Peyer's patch (tissue), 4 donors: ENCODE data around the gene CPED1. TPM values are rescaled to one million over a fixed set of nuclear protein-coding genes. Genes with fewer than 3 reads are reported as not detected.

Source experiments
- DNase-seq, 3 donors: peaks; one replicate each; pipeline ENCODE4 v3.0.0-alpha.2; 2017 to 2019
- H3K27ac ChIP-seq, 4 donors: fragments of 200-600 bp; sonication (generic); one replicate each; pipeline ENCODE4 v1.5.1; 2016 to 2019
- H3K27me3 ChIP-seq, 2 donors: fragments of 200-600 bp; sonication (generic); one replicate each; pipeline ENCODE4 v1.5.1; 2019
- H3K36me3 ChIP-seq, 3 donors: fragments of 200-600 bp; sonication (generic); one replicate each; pipeline ENCODE4 v1.5.1; 2016 to 2019
- H3K4me1 ChIP-seq, 4 donors: fragments of 200-600 bp; sonication (generic); one replicate each; pipeline ENCODE4 v1.5.1; 2016 to 2019
- H3K4me3 ChIP-seq, 4 donors: fragments of 200-600 bp; sonication (generic); 1 replicate in 3 of 4; 2 replicates in 1 of 4; pipeline ENCODE4 v1.5.1; 2016 to 2019; ENCODE audit warnings: mild to moderate bottlenecking in 1 of 4
- H3K9me3 ChIP-seq, 4 donors: fragments of 200-600 bp; sonication (generic); one replicate each; pipeline ENCODE4 v1.5.1; 2016 to 2019; ENCODE audit warnings: mild to moderate bottlenecking in 1 of 4
- POLR2A ChIP-seq, 2 donors: fragments of 450-650 bp; IDR thresholded peaks; one replicate each; pipeline ENCODE4 v1.5.1; 2017; ENCODE audit warnings: antibody characterized with exemption in 2 of 2, mild to moderate bottlenecking in 2 of 2, moderate library complexity in 2 of 2
- total RNA-seq, 4 donors: library from RNA; depleted of rRNA; stranded (reverse); fragments of >200 nt; gene quantifications; one replicate each; pipeline ENCODE4 v1.1.0, GENCODE V29; 2016
- TF ChIP-seq, protein P1 (sequence below), 6 experiments: fragments of 450-650 bp in 4 of 6; fragments of 200-600 bp in 2 of 6; sonication (generic) in 1 of 6; IDR thresholded peaks; one replicate each; pipeline ENCODE4 v1.5.1; 2017 to 2019; ENCODE audit warnings: antibody characterized with exemption in 6 of 6, mild to moderate bottlenecking in 3 of 6, moderate library complexity in 1 of 6

Gene CPED1
- total RNA-seq, 4 donors from 2014 or later, result 4.4 to 50.3 (median 8.5) TPM

DNA sequence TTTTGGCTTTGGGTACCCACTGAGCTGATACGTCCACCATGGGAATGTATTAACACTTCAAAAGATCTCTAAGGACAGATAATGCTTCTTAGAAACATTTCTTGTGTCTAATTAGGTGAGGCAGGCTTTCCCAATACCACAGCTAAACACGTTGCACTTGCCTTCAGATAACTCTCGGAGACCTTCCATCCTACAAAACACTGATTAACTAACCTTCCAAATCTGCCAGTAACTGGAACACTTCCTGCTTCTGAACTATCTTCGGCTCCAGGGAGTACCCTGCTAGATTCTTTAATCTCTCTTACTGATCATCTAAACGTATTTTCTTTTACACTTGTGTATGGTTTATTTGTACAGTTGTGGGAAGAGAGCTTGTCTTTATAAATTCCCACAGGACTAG lies 339.2 kb downstream of the CPED1 start:
- no peak for DNase-seq
- Histone ChIP-seq H3K27ac (no peak overlapping the region), H3K27me3 (peaks cover 0 to 21% of the 10 kb centered on the region in 2 donors), H3K4me3 (no peak overlapping the region), H3K9me3 (no peaks in the 10 kb centered on the region), H3K4me1 (peaks cover 0 to 21% (median 3%) of the 10 kb centered on the region in 4 donors), H3K36me3 (no peaks in the 10 kb centered on the region)
- TF ChIP-seq, protein P1, sequence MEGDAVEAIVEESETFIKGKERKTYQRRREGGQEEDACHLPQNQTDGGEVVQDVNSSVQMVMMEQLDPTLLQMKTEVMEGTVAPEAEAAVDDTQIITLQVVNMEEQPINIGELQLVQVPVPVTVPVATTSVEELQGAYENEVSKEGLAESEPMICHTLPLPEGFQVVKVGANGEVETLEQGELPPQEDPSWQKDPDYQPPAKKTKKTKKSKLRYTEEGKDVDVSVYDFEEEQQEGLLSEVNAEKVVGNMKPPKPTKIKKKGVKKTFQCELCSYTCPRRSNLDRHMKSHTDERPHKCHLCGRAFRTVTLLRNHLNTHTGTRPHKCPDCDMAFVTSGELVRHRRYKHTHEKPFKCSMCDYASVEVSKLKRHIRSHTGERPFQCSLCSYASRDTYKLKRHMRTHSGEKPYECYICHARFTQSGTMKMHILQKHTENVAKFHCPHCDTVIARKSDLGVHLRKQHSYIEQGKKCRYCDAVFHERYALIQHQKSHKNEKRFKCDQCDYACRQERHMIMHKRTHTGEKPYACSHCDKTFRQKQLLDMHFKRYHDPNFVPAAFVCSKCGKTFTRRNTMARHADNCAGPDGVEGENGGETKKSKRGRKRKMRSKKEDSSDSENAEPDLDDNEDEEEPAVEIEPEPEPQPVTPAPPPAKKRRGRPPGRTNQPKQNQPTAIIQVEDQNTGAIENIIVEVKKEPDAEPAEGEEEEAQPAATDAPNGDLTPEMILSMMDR (IDR thresholded peaks at IDR 0.05), result no peak
- no peak for TF ChIP-seq POLR2A (IDR thresholded peaks at IDR 0.05)

DNA sequence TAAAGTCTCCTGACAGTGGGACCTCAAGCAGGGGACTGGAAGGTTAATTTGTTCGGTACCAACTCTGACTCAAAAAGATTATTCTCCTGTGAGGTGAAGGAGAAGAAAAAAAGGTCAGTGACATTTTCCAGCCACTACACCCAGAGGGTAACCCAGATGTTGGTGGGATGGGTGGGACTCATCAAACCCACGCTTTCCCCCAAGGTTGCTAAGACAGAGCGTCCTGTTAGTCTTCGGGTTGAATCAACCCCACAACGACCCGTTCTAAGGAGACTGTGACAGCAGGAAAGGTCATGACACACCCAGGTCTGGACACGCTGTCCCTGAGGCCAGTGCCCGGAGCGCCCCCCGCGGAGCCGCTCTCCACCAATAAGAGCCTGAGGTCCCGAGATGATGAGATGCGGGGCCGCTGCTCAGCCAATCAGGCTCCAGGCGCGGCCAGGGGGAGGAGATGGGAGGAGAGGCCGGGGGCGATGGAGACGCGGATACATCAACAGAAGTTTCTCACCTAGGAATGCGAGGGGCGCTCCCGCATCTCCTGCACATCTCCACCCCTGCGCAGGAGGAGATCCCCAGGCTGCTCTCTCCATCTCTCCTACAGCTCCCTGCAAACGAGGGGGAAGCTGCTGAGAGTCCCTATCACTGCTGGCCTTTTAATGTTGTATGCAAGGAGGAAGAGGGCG lies 340.1 kb downstream of the CPED1 start, which contains the start of gene WNT16:
TSS of gene WNT16 (plus strand) at position 493 of the 683 bp plus-strand sequence. CDS start 293 bp downstream, outside the sequence.
- H3K27ac ChIP-seq, result peak within 1 kb of the TSS in 1 of 4 donors; percentile 52

DNA sequence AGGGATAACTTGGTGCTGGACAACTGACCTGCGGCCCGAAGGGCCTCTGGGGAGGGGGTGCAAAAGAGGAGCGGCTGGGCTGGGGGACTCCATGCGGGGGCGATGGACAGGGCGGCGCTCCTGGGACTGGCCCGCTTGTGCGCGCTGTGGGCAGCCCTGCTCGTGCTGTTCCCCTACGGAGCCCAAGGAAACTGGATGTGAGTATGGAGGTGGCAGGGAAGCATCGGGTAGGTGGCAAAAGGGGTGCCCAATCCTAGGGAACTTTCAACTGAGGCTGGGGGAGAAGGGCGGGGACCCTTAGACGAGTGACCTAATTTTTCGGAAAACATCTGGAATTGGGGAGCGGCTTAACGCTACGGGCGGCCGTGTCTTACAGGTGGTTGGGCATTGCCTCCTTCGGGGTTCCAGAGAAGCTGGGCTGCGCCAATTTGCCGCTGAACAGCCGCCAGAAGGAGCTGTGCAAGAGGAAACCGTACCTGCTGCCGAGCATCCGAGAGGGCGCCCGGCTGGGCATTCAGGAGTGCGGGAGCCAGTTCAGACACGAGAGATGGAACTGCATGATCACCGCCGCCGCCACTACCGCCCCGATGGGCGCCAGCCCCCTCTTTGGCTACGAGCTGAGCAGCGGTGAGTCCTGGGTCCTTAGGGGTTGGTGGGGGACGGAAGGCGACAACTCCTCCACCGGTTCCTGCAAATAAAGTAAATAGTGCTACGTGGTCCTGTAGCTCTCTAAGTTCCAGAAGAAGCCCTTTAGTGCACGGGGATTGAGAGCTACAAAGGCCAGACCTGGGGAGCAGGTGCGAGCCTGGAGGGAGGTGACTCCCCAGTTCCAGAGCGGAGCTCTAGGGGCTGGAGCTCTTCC lies 340.9 kb downstream of the CPED1 start:
- peaks cover 0 to 21% (median 3%) of the 10 kb centered on the region in 4 donors for H3K4me1 ChIP-seq
- H3K36me3 ChIP-seq, result no peaks in the 10 kb centered on the region
- TF ChIP-seq, protein P1 (IDR thresholded peaks at IDR 0.05), result no peak
- TF ChIP-seq POLR2A (IDR thresholded peaks at IDR 0.05), result no peak
- H3K4me3 ChIP-seq, result peak overlapping the region; percentile 34 to 52 (median 38)
- H3K27ac ChIP-seq, result peak overlapping the region in 1 of 4 donors; percentile 52
- H3K27me3 ChIP-seq, result peaks cover 0 to 21% of the 10 kb centered on the region in 2 donors
- peak in 2 of 3 donors; percentile 32 to 66 for DNase-seq
- H3K9me3 ChIP-seq, result no peaks in the 10 kb centered on the region

More for the DNA sequence above, 340.1 kb downstream of the CPED1 start, which contains the start of gene WNT16:
- DNase-seq, result peak in 2 of 3 donors; percentile 34 to 53
- no peaks in the 10 kb centered on the region for H3K36me3 ChIP-seq
- H3K9me3 ChIP-seq, result no peaks in the 10 kb centered on the region
- peaks cover 0 to 21% (median 3%) of the 10 kb centered on the region in 4 donors for H3K4me1 ChIP-seq
- peak within 1 kb of the TSS; percentile 34 to 52 (median 38) for H3K4me3 ChIP-seq
- peaks cover 0 to 21% of the 10 kb centered on the region in 2 donors for H3K27me3 ChIP-seq
- TF ChIP-seq, protein P1 (IDR thresholded peaks at IDR 0.05), result no peak
- TF ChIP-seq POLR2A (IDR thresholded peaks at IDR 0.05), result no peak

DNA sequence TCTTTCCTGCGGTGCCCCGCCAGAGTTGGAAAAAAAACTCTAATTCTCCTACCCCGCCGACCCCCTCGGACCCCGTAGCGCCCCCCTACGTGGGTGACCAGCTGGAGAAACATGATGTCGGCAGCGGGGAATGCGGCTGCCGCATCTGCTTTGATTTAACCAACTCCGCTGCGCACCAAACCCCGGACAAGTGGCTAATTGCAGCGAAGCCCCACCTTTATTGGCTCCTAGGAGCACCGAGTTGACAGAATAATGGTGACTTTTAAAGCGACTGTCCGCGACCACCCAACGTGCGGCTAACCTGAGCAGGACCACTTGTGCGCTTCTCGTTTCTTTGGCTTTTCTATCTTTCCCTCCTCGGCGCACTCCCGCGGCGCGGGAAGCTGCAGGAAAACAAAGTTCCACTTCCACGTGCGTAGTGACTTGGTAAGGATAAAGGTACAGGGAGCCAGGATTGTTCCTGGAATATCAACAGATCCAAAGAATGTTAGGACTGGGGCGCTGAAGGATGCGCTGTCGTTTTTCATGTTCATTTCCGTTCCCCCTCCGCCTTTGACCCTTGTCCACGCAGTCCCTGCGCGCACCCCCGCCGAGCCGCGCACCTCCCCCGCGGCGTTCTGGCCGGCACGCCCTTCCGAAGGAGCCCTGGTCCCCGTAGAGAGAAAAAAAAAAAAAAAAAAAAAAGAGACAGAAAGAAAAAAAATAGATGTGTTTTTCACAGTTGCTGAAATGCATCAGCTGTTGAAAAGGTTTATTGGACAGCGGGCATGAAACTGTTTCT lies 341.7 kb downstream of the CPED1 start:
- Histone ChIP-seq H3K4me1 (peaks cover 0 to 21% (median 3%) of the 10 kb centered on the region in 4 donors), H3K27me3 (peaks cover 0 to 21% of the 10 kb centered on the region in 2 donors), H3K36me3 (no peaks in the 10 kb centered on the region), H3K9me3 (no peaks in the 10 kb centered on the region), H3K27ac (peak overlapping the region in 1 of 4 donors; percentile 52), H3K4me3 (peak overlapping the region; percentile 34 to 52 (median 38))
- no peak for TF ChIP-seq POLR2A (IDR thresholded peaks at IDR 0.05)
- TF ChIP-seq, protein P1 (IDR thresholded peaks at IDR 0.05), result no peak
- peak in 2 of 3 donors; percentile 49 to 51 for DNase-seq

DNA sequence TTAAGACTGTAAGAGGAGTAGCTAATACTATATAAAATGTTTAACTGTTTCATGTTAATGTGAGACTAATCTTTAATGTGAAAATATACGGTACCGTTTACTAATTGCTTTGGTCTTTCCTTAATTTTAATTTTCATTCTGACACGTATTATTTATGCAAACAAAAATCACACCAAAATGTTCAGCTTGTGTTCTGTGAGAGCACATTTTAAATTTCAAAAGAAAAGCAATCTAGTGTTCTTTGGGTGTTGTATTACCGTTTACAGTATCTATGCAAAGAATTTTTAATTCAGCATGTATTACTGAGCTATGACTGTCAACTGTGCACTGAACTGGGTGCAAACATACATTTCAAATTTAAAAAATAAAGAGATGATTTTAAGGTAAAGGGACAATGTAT lies 342.5 kb downstream of the CPED1 start:
- Histone ChIP-seq H3K9me3 (no peaks in the 10 kb centered on the region), H3K4me3 (no peak overlapping the region), H3K4me1 (peaks cover 0 to 21% (median 3%) of the 10 kb centered on the region in 4 donors), H3K36me3 (no peaks in the 10 kb centered on the region), H3K27ac (no peak overlapping the region), H3K27me3 (peaks cover 0 to 21% of the 10 kb centered on the region in 2 donors)
- DNase-seq, result no peak
- no peak for TF ChIP-seq POLR2A (IDR thresholded peaks at IDR 0.05)
- TF ChIP-seq, protein P1 (IDR thresholded peaks at IDR 0.05), result no peak
